Nephron (organoid): Measurements from ENCODE around the gene TMCO6.
"Not testable (repeated sequence)": the region's sequence is repeated elsewhere in the genome, so short reads cannot be mapped to it uniquely, and the experiment has no call there.

Experiments used
- H3K27ac Mint-ChIP-seq, 3 experiments: 2 replicates each; pipeline ENCODE4 v1.8.0; 2020; ENCODE audit warnings: mixed read lengths in 3 of 3, mild to moderate bottlenecking in 2 of 3, moderate library complexity in 1 of 3
- H3K27me3 Mint-ChIP-seq: 2 replicates; pipeline ENCODE4 v1.8.0; 2021; ENCODE audit warnings: low read depth, mild to moderate bottlenecking, moderate library complexity, mixed read lengths
- H3K36me3 Mint-ChIP-seq: 2 replicates; pipeline ENCODE4 v1.8.0; 2020; ENCODE audit warnings: low read depth, mixed read lengths
- H3K4me1 Mint-ChIP-seq: 2 replicates; pipeline ENCODE4 v1.8.0; 2020; ENCODE audit warnings: mixed read lengths
- H3K4me3 Mint-ChIP-seq, 3 experiments: 2 replicates each; pipeline ENCODE4 v1.8.0; 2020; ENCODE audit warnings: mild to moderate bottlenecking in 3 of 3, mixed read lengths in 3 of 3, moderate library complexity in 2 of 3
- H3K9me3 Mint-ChIP-seq: 2 replicates; pipeline ENCODE4 v1.8.0; 2020; ENCODE audit warnings: mixed read lengths
- CTCF ChIP-seq, 3 experiments: fragments of 200-600 bp; sonication (generic); IDR thresholded peaks; one replicate each; pipeline ENCODE4 v1.5.0; 2021; ENCODE audit warnings: antibody characterized with exemption in 3 of 3; ENCODE audit not compliant: unreplicated experiment in 3 of 3

The TMCO6 gene

DNA sequence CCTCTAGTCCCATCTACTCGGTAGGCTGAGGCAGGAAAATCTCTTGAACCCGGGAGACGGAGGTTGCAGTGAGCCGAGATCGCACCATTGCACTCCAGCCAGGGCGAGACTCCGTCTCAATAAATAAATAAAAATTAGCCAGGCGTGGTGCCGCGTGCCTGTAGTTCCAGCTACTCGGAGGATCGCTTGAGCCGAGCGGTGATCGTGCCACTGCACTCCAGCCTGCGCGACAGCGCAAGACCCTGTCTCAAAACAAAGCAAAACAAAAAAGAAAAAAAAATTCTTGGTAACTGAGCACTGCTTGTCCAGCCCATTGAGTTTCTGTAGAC lies 24.7 kb downstream of the TMCO6 start:
- H3K27me3 Mint-ChIP-seq, result no peaks in the 10 kb centered on the region
- peaks cover 74% of the 10 kb centered on the region for H3K36me3 Mint-ChIP-seq

GRCh38 chr5:140664359-140665119 lies 25.3 kb downstream of the TMCO6 start, which contains the start of gene WDR55:
Gene WDR55, plus strand, starts transcription at chr5:140664904. Its CDS starts 9 bp downstream, at chr5:140664913.
- Mint-ChIP-seq H3K9me3 (no peaks in the 10 kb centered on the region), H3K4me3 (peak within 1 kb of the TSS; percentile 100), H3K4me1 (peaks cover 23% of the 10 kb centered on the region), H3K27me3 (no peaks in the 10 kb centered on the region), H3K27ac (peak within 1 kb of the TSS; percentile 95 to 97 (median 97)), H3K36me3 (peaks cover 74% of the 10 kb centered on the region)
- no peak for TF ChIP-seq CTCF (IDR thresholded peaks at IDR 0.05; ENCODE audit: unreplicated experiment in 3 of 3)

More for the DNA sequence above, 24.7 kb downstream of the TMCO6 start:
- TF ChIP-seq CTCF (IDR thresholded peaks at IDR 0.05; ENCODE audit: unreplicated experiment in 3 of 3), result no peak
- Mint-ChIP-seq H3K4me1 (peaks cover 23% of the 10 kb centered on the region), H3K9me3 (no peaks in the 10 kb centered on the region), H3K4me3 (peak overlapping the region; percentile 100), H3K27ac (peak overlapping the region; percentile 95 to 97 (median 97))

GRCh38 chr5:140671035-140671434 lies 31.8 kb downstream of the TMCO6 start:
- peaks cover 60% of the 10 kb centered on the region for H3K36me3 Mint-ChIP-seq

GRCh38 chr5:140671472-140672125 lies 32.3 kb downstream of the TMCO6 start:
- no peak for TF ChIP-seq CTCF (IDR thresholded peaks at IDR 0.05; ENCODE audit: unreplicated experiment in 3 of 3)
- Mint-ChIP-seq H3K36me3 (peaks cover 62% of the 10 kb centered on the region), H3K4me1 (peaks cover 10% of the 10 kb centered on the region), H3K4me3 (no peak overlapping the region), H3K9me3 (no peaks in the 10 kb centered on the region), H3K27me3 (no peaks in the 10 kb centered on the region), H3K27ac (peak overlapping the region in 1 of 3 experiments; percentile 25)

More at GRCh38 chr5:140671035-140671434, 31.8 kb downstream of the TMCO6 start:
- not testable (repeated sequence) for H3K27ac Mint-ChIP-seq, H3K4me3 Mint-ChIP-seq, H3K9me3 Mint-ChIP-seq, H3K27me3 Mint-ChIP-seq
- peaks cover 15% of the 10 kb centered on the region for H3K4me1 Mint-ChIP-seq

GRCh38 chr5:140672455-140673186 lies 33.4 kb downstream of the TMCO6 start:
- Mint-ChIP-seq H3K27ac (no peak overlapping the region), H3K27me3 (no peaks in the 10 kb centered on the region), H3K4me3 (no peak overlapping the region), H3K4me1 (peaks cover 3% of the 10 kb centered on the region), H3K9me3 (no peaks in the 10 kb centered on the region), H3K36me3 (peaks cover 64% of the 10 kb centered on the region)
- no peak for TF ChIP-seq CTCF (IDR thresholded peaks at IDR 0.05; ENCODE audit: unreplicated experiment in 3 of 3)
